Fibroblast of skin of right biceps (primary cell): ENCODE results near the gene PLB1.

Experiments
- DNase-seq: peaks from one replicate; pipeline ENCODE4 v3.0.0-alpha.2; 2013

The PLB1 gene

DNA sequence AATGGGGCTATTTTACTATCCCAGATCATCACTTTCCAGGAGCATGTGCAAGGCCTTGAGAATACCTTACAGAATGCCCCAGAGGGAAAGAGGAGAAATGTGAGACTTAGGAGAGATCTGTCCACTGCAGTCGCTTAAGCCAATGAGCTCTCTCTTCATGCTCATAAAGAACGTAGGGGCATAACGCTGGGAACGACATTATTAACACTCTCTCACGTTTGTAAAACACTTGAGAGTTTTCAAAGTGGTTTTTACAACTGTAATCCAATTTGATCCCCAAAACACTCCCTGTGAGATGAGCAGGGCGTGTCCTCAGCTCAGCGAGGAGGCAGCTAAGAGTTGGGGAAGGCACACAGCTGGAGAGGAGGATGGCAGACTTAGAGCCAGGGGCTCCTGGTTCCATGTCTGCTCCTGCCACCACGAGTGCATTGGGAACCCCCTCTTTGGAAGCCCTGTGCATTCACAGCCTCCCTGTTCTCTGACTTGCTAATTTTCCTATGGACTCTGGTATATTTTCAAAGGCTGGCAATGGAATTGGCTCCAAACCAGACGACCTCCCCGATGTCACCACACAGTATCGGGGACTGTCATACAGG lies 97.4 kb downstream of the PLB1 start:
- DNase-seq, result no peak

DNA sequence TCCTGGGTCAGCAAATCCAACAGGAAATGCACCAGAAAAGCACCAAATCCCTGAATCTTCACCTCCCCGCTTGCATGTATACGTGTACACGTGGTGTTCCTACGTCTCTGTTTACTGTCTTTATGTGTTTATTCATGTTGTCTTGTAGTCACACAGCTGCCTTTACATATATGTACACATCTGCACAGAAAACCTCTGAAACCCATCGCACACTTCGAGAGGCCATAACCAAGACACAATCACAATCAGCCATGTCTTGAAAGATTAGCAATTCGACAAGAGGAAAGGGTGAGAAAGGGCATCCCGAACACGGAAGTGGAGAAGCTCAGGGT lies 98.1 kb downstream of the PLB1 start:
- no peak for DNase-seq

DNA sequence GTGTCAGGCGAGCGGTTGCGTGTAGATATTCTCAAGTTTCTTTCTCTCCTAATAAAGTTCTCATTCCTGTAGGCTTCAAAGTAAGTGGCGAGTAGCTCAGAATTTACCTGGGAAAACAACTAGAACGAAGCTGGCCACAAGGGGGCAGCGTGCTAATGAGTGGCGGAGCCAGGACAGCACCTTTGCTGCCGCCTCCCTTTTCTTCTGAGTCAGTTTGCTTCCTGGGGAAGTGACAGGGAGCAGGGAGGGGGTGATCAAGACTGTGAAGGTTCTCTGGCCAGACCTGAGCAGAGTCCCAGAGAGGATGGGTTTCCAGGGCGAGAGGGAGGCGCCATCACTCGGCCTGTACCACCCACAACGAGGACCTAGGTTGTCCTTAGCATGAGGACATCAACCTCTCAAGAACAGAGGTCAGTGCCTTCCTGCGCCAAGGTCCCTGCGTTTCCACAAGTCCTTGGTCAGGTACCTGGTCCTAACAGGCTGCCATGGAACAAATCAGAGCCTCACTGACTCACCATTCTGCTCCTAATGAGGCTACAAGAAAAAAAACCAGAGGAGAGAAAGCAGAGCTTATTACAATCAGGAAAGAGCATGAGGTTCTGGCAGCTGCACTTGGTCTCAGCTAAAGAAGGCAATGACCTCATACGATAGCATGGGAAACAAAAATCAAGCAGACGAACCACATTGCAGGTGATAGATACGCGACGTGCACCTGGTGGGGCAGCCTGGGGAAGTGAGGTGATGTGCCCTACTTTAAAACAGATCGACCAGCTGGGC lies 98.7 kb downstream of the PLB1 start:
- peak; percentile 79 for DNase-seq

DNA sequence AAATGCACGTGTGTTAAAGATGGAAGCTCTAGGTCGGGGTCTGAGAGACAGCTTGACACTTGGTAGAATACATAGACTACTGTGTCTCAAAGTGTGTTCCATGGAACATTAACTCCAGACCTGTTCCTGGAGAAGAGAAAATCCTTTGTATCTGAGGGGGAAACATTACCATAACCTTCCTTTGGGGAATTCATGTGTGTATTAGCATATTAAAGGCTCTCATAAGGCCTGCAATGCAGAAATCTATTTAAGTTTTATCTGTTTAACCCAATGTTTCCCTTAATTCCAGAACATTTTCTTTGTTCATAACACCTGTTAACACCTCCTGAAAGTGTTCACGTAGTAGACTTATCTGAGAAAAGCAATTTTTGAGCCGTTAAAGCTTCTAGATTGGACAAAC lies 99.5 kb downstream of the PLB1 start:
- DNase-seq, result no peak

- DNase-seq, result no peak
These were observed 102.6 kb downstream of the PLB1 start for GRCh38 chr2:28598484-28598883.

- no peak for DNase-seq
These were observed 104.3 kb downstream of the PLB1 start for GRCh38 chr2:28600181-28600580.

DNA sequence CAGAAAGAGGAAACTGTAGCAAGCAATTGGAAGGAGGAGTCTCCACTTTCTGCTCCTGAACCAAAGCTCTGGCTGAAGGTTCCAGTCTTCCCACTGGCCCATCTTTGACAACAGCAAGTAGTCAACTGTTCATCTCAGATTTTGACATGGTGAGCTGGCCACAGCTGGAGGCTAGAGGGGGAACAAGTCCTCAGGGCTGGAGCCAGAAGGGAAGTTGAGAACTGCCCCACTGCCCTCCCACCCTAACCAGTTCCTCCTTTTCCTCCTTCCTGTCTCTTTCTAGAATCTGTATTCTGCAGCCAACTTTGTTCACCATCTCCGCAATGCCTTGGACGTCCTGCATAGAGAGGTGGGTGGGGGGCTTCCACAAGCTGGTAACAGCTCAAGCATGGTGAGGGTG lies 105.8 kb downstream of the PLB1 start:
- no peak for DNase-seq

DNA sequence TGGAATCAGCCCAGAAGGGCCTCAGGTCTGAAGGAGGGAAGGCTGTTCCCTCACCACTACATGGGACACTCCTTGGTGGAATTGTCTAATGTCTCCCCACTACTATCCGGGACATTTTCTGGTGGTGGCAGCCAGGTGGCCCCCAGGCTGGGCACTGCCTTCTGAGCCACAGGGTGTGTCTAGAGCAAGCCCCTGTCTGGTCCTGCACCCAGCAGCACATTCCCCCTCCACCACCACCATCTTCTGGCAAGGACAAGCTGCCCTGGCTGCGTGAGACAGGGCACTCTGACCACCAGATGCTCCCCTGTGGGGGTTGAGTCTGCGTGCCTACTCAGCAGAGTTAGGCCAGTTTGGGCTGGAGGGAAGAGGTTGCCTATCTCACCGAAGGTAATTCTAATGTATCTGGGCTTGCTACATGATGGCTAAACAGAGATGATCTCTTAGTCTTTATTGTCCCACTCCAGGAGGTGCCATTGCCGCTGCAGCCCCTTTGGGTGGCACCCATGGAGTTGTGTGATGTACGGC lies 106.3 kb downstream of the PLB1 start:
- no peak for DNase-seq

- no peak for DNase-seq
These were observed 107.1 kb downstream of the PLB1 start for GRCh38 chr2:28602751-28603639.

DNA sequence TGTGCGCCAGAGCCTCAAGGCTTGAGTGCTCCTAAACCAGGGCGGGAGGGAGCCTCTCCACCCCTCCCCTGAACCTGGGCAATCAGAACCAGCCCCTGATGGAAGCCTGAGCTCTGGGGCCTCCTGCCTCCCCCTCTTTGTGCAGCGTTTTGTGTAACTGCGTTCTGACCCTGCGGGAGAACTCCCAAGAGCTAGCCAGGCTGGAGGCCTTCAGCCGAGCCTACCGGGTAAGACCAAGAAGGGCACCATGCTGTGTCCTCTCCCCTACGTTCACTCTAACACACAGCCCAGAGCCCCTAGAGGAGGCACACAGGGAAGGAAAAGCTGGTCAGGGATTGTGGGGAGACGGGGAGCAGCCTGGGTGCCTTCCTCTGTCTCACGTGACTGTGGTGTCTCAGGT lies 108.0 kb downstream of the PLB1 start:
- DNase-seq, result no peak

GRCh38 chr2:28604284-28604843 lies 108.5 kb downstream of the PLB1 start:
- no peak for DNase-seq

DNA sequence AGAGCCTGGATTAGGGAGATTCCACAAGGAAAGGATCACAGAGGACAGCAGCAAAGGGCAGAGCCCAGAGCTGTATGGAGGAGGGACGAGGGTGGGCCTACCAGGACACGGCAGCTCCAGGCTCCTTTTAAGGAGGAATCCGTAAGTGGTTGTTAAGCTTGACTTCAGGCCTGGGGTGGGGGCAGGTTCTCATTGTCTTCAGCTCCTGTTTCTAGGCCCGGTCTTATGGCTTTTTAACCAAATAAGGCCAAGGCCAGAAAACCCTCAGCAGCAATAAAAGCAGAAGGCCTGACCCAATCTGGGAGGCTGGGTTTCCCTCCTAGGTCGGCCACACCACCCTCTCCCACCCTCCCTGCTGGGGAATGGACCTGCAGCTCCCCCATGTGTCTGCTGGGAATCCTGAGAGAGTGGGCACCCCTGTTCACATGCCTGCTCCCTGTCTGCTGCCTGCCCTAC lies 111.2 kb downstream of the PLB1 start:
- DNase-seq, result peak; percentile 65

GRCh38 chr2:28607730-28608499 lies 112.1 kb downstream of the PLB1 start:
- DNase-seq, result no peak

DNA sequence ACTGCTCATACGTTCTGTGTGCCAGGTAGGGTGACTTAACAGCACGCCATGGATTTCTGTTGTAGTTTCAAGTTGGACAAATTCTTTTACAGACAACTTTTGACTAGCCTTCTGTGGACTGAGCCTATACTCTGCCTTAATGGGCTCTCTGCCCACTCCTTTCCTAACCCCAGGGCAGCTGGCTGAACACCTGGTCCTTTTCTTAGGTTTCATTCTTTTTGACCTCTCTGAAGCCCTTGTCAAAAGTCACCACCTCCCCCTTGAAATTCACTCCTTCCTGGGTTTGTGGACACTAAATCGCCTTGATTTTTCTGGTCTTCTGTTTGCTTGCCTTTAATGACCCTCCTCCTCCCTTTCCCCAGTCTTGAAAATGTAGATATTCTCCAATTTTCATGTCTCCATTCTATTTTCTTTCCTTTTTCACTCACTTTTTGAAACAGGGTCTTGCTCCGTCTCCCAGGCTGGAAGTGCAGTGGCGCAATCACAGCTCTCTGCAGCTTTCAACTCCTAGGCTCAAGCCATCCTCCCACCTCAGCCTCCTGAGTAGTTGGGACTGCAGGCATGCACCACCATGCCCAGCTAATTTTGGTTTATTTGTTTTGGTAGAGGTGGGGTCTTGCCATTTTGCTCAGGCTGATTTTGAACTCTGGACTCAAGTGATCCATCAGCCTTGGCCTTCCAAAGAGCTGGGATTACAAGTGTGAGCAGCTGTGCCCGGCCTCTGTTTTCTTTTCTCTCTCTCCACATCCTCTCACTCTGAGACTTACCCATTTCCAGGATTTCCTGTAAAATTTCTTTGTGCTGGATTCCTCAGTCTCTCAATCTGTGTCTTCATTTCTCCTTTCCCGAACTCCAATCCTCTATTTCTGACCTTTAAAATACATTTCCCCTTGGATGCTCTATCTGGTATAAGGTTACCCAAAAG lies 112.9 kb downstream of the PLB1 start:
- no peak for DNase-seq

DNA sequence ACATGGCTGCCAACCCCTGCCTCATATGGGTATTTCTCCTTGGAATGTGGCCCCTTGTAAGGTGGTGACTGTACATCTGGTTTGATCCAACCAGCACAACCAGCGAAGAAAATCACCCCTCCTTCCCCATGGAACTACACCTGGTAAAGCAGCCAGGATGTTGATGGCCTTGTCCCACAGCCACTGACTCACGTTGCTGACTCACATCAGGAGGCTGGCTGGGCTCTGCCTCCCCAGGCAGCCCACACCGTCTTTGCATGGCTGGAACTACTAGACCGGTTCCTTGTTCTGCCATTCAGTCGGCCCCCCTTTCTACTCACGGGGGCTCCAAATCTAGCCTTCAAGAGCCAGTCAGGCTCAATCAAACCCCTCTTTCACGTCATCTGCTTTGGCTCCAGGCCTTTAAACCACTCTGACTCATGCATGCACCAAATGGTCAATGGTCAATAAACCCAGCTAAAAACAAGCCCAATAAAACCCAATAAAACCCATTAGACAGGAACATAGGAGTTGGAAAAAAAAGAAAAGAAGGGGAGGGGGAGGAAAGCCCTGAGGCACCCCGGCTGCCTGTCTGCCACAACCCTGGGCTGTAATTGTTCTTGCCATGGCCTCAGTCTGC lies 114.8 kb downstream of the PLB1 start:
- DNase-seq, result peak; percentile 88

DNA sequence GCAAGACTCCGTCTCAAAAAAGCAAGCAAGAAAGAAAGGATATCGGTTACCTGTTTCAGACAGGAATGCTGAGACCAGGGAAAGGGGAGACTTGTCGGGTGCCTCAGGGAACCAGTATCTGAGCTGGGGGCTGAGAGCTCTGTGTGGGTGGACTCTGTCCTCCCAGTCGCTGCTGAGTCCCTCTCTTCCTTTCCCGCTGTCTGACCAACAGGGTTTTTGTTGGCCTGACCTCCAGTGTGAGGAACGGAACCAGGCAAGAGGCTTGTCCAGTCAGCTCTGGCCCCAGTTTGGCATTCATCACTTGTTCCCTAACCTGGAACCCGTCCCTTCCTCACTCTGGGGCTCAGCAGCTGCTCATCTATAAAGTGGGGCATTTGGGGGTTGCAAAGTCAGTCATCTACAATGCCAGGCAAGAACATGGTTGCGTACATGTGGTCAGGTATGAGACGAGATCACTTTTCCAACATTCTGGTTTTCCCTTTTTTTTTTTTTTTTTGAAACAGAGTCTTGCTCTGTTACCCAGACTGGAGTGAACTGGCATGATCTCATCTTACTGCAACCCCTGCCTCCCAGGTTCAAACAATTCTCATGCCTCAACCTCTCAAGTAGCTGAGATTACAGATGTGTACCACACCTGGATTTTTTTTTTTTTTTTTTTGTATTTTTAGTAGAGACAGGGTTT lies 116.4 kb downstream of the PLB1 start:
- DNase-seq, result no peak

DNA sequence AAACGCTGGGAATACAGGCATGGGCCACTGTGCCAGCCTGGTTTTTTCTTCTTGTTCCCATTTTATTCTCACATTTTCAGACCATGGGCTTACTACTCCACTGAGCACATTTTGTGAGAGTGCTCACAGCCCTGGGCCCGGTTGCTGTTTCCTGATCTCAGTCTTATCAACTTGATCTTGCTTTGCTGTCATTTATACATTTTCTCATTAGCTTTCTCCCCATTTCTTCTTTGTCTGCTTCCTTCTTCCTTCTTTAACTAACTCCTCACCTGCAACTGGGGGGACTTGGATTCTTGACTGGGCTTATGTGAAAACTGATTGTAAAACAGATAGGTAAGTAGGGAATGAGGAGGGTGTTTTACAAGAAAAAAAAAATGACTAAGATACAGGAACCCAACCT lies 117.3 kb downstream of the PLB1 start:
- no peak for DNase-seq

GRCh38 chr2:28613633-28614501 lies 118.0 kb downstream of the PLB1 start:
- DNase-seq, result peak; percentile 61

DNA sequence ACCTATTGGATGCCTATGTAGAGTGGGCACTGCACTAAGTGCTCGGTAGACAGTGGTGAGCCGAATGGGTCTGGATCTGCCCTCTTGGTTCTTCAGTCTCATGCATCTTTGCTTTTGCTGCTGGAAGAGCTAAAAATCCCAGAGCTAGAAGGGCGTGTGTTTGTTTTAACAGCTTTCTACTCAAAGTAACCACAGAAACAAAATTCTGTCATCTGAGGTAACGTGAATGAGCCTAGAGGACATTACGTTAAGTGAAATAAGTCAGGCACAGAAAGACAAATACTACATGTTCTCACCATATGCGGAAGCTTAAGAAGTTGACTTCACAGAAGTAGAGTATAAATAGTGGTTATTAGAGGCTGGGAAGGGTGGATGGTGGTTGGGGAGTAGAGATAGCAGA lies 119.8 kb downstream of the PLB1 start:
- DNase-seq, result no peak
